ENCODE results near the gene CCNK. TPM values are rescaled to one million over a fixed set of nuclear protein-coding genes. Genes with fewer than 3 reads are reported as not detected.

The CCNK gene
- total RNA-seq, 1 donor from 2014 or later, result 21.9 TPM

GRCh38 chr14:99467336-99468078 is 13.7 kb upstream of the CCNK start:
- Histone ChIP-seq H3K4me3 (ENCODE audit: low read depth, low read length) (no peak overlapping the region), H3K36me3 (ENCODE audit: control insufficient read depth, insufficient read depth, low read length) (no peaks in the 10 kb centered on the region), H3K27me3 (ENCODE audit: control insufficient read depth, insufficient read depth, low read length) (no peaks in the 10 kb centered on the region)
- no peak for TF ChIP-seq CTCF (IDR thresholded peaks at IDR 0.05; ENCODE audit: insufficient read depth, low read length, poor library complexity, severe bottlenecking)
- no peak for DNase-seq (ENCODE audit: low read depth)

GRCh38 chr14:99468081-99468480 is 13.1 kb upstream of the CCNK start:
- Histone ChIP-seq H3K27me3 (ENCODE audit: control insufficient read depth, insufficient read depth, low read length) (no peaks in the 10 kb centered on the region), H3K36me3 (ENCODE audit: control insufficient read depth, insufficient read depth, low read length) (no peaks in the 10 kb centered on the region), H3K4me3 (ENCODE audit: low read depth, low read length) (no peak overlapping the region)
- no peak for DNase-seq (ENCODE audit: low read depth)
- no peak for TF ChIP-seq CTCF (IDR thresholded peaks at IDR 0.05; ENCODE audit: insufficient read depth, low read length, poor library complexity, severe bottlenecking)

- H3K36me3 ChIP-seq (ENCODE audit: control insufficient read depth, insufficient read depth, low read length), result no peaks in the 10 kb centered on the region
Measured at GRCh38 chr14:99468836-99469592, 12.2 kb upstream of the CCNK start.

GRCh38 chr14:99471731-99472130 is 9.5 kb upstream of the CCNK start:
- Histone ChIP-seq H3K4me3 (ENCODE audit: low read depth, low read length) (no peak overlapping the region), H3K27me3 (ENCODE audit: control insufficient read depth, insufficient read depth, low read length) (no peaks in the 10 kb centered on the region), H3K36me3 (ENCODE audit: control insufficient read depth, insufficient read depth, low read length) (no peaks in the 10 kb centered on the region)
- DNase-seq (ENCODE audit: low read depth), result no peak
- no peak for TF ChIP-seq CTCF (IDR thresholded peaks at IDR 0.05; ENCODE audit: insufficient read depth, low read length, poor library complexity, severe bottlenecking)

More at GRCh38 chr14:99468836-99469592, 12.2 kb upstream of the CCNK start:
- no peak for TF ChIP-seq CTCF (IDR thresholded peaks at IDR 0.05; ENCODE audit: insufficient read depth, low read length, poor library complexity, severe bottlenecking)
- Histone ChIP-seq H3K27me3 (ENCODE audit: control insufficient read depth, insufficient read depth, low read length) (no peaks in the 10 kb centered on the region), H3K4me3 (ENCODE audit: low read depth, low read length) (no peak overlapping the region)
- DNase-seq (ENCODE audit: low read depth), result no peak

- no peaks in the 10 kb centered on the region for H3K27me3 ChIP-seq (ENCODE audit: control insufficient read depth, insufficient read depth, low read length)
- no peak overlapping the region for H3K4me3 ChIP-seq (ENCODE audit: low read depth, low read length)
- H3K36me3 ChIP-seq (ENCODE audit: control insufficient read depth, insufficient read depth, low read length), result no peaks in the 10 kb centered on the region
- TF ChIP-seq CTCF (IDR thresholded peaks at IDR 0.05; ENCODE audit: insufficient read depth, low read length, poor library complexity, severe bottlenecking), result no peak
- DNase-seq (ENCODE audit: low read depth), result no peak
Measured at GRCh38 chr14:99472937-99473336, 8.3 kb upstream of the CCNK start.

Measured in kidney epithelial cell (primary cell).